Esophagus muscularis mucosa (tissue), 4 donors: Measurements from ENCODE around the gene CAMK2G. TPM values are rescaled to one million over a fixed set of nuclear protein-coding genes. Genes with fewer than 3 reads are reported as not detected.
"Not testable (repeated sequence)": the region's sequence is repeated elsewhere in the genome, so short reads cannot be mapped to it uniquely, and the experiment has no call there.

ENCODE experiments used
- DNase-seq: peaks from one replicate; pipeline ENCODE4 v3.0.0-alpha.2; 2017; ENCODE audit errors: extremely low spot score
- H3K27ac ChIP-seq, 4 donors: fragments of 200-600 bp; sonication (generic); replicated peaks in 1 of 4; 1 replicate in 3 of 4; 2 replicates in 1 of 4; pipeline ENCODE4 v1.5.1; 2016 to 2019; ENCODE audit warnings: mild to moderate bottlenecking in 1 of 4
- H3K27me3 ChIP-seq, 4 donors: fragments of 200-600 bp; sonication (generic); one replicate each; pipeline versions ENCODE4 v1.5.1 to v1.6.0; 2016 to 2019
- H3K36me3 ChIP-seq, 4 donors: fragments of 200-600 bp; sonication (generic); one replicate each; pipeline ENCODE4 v1.5.1; 2016 to 2019
- H3K4me1 ChIP-seq, 4 donors: fragments of 200-600 bp; sonication (generic); one replicate each; pipeline ENCODE4 v1.5.1; 2016 to 2019
- H3K4me3 ChIP-seq, 4 donors: fragments of 200-600 bp; sonication (generic); 1 replicate in 2 of 4; 2 replicates in 2 of 4; pipeline ENCODE4 v1.5.1; 2016 to 2019; ENCODE audit warnings: mild to moderate bottlenecking in 4 of 4, moderate library complexity in 1 of 4
- H3K9me3 ChIP-seq, 4 donors: fragments of 200-600 bp; sonication (generic); 1 replicate in 3 of 4; 2 replicates in 1 of 4; pipeline ENCODE4 v1.5.1; 2016 to 2019
- EP300 ChIP-seq: sonication (generic); formaldehyde crosslinking; IDR thresholded peaks from one replicate; pipeline ENCODE4 v1.6.1; 2017; ENCODE audit warnings: antibody characterized with exemption
- POLR2A ChIP-seq: fragments of 450-650 bp; IDR thresholded peaks from one replicate; pipeline ENCODE4 v1.6.1; 2017; ENCODE audit warnings: antibody characterized with exemption, moderate library complexity, mild to moderate bottlenecking, low read depth
- POLR2AphosphoS5 ChIP-seq, 2 donors: sonication (generic); formaldehyde crosslinking; IDR thresholded peaks; one replicate each; pipeline ENCODE4 v1.6.1; 2017; ENCODE audit warnings: antibody characterized with exemption in 2 of 2
- WGBS: methylation state at CpG from one replicate; pipeline ENCODE4 v1.1.5; 2018; 5-methylcytosine and 5-hydroxymethylcytosine counted together
- intact Hi-C: fragments of 100-400 bp; cut with DNase I; formaldehyde crosslinking; loops from one replicate; pipeline ENCODE4 v1.15.1; 2023
- total RNA-seq, 4 donors: library from RNA; depleted of rRNA; stranded (reverse); fragments of >200 nt; gene quantifications; one replicate each; pipeline versions ENCODE4 v1.1.0 to v1.2.1, GENCODE V29; 2016
- TF ChIP-seq, protein P1 (sequence below), 3 experiments: fragments of 200-600 bp in 2 of 3; fragments of 450-650 bp in 1 of 3; sonication (generic) in 2 of 3; IDR thresholded peaks; one replicate each; pipeline ENCODE4 v1.5.1; 2017 to 2019; ENCODE audit warnings: antibody characterized with exemption in 3 of 3, mild to moderate bottlenecking in 2 of 3, moderate library complexity in 1 of 3

The CAMK2G gene
- total RNA-seq, 4 donors from 2014 or later, result 96.4 to 201 (median 159) TPM

DNA sequence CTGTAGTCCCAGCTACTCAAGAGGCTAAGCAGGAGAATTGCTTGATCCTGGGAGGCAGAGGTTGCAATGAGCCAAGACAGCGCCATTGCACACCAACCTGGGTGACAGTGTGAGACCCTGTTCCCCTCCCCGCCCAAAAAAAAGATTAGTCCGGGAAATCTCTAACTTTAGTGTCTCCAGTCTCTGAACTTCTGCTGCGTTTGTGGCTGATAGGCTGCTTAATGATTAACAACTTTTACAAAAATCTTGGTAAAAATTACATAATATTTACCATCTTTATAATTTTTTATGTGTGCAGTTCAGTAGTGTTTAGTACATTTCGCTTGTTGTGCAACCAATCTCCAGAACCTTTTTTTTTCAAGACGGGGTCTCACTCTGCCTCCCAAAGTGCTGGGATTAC is 26.9 kb upstream of the CAMK2G start:
- no peaks in the 10 kb centered on the region for H3K27me3 ChIP-seq
- DNase-seq, result no peak
- H3K4me1 ChIP-seq, result peaks cover 5 to 10% (median 8%) of the 10 kb centered on the region in 4 donors
- intact Hi-C loops, result no loop called here
- no peaks in the 10 kb centered on the region for H3K36me3 ChIP-seq
- WGBS, result 93% methylated on average over 6 of the region's 6 CpGs
- no peaks in the 10 kb centered on the region for H3K9me3 ChIP-seq
- TF ChIP-seq POLR2AphosphoS5 (IDR thresholded peaks at IDR 0.05) (no peak), EP300 (no peak), POLR2A (no peak)
- TF ChIP-seq, protein P1, sequence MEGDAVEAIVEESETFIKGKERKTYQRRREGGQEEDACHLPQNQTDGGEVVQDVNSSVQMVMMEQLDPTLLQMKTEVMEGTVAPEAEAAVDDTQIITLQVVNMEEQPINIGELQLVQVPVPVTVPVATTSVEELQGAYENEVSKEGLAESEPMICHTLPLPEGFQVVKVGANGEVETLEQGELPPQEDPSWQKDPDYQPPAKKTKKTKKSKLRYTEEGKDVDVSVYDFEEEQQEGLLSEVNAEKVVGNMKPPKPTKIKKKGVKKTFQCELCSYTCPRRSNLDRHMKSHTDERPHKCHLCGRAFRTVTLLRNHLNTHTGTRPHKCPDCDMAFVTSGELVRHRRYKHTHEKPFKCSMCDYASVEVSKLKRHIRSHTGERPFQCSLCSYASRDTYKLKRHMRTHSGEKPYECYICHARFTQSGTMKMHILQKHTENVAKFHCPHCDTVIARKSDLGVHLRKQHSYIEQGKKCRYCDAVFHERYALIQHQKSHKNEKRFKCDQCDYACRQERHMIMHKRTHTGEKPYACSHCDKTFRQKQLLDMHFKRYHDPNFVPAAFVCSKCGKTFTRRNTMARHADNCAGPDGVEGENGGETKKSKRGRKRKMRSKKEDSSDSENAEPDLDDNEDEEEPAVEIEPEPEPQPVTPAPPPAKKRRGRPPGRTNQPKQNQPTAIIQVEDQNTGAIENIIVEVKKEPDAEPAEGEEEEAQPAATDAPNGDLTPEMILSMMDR (IDR thresholded peaks at IDR 0.05), result no peak
- H3K27ac ChIP-seq, result no peak overlapping the region
- H3K4me3 ChIP-seq, result no peak overlapping the region

DNA sequence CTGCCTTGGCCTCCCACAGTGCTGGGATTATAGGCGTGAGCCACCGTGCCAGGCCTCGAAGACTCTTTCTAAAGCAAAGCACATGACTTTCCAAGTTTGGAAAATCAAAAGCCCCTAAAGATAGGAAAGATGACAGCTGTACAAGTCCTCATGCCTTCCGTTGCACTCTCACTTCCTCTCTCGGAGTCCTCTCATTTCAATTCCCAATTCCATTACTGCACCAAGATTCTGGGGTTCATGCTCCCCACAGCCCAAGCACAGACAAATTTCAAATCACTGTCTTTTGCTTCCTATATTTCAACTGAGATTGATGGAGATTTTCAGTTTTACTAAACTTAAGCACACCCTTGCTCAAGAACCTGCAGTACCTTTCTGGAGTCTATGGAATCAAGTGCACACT is 25.7 kb upstream of the CAMK2G start:
- TF ChIP-seq, protein P1 (IDR thresholded peaks at IDR 0.05), result no peak
- no peak for TF ChIP-seq POLR2A
- no peak for TF ChIP-seq POLR2AphosphoS5 (IDR thresholded peaks at IDR 0.05)
- no peaks in the 10 kb centered on the region for H3K36me3 ChIP-seq
- intact Hi-C loops, result no loop called here
- DNase-seq, result no peak
- no peaks in the 10 kb centered on the region for H3K9me3 ChIP-seq
- no peaks in the 10 kb centered on the region for H3K27me3 ChIP-seq
- 67% methylated on average over 5 of the region's 5 CpGs for WGBS
- no peak overlapping the region for H3K4me3 ChIP-seq
- peaks cover 0 to under 1% (median 0%) of the 10 kb centered on the region in 4 donors for H3K4me1 ChIP-seq
- H3K27ac ChIP-seq, result no peak overlapping the region

DNA sequence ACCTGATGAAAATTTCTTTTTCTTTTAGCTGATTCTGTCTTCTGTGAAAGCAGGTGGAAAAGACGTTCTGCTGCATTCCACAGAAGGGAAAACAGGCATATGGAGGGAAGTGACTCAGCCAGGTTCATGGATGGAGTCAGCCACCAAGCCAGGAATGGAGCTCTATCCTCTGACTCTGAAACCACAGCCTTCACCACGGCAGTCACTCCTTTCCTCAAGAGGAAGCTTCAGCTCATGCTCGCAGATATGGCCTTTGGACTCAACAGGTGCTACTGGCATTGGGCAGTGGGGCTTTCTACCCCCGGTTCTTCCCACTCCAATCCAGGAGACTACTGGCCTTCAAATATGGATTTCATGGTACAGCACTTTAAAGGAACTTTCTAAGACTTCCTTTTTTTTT is 25.1 kb upstream of the CAMK2G start:
- H3K36me3 ChIP-seq, result no peaks in the 10 kb centered on the region
- no peaks in the 10 kb centered on the region for H3K4me1 ChIP-seq
- H3K27me3 ChIP-seq, result no peaks in the 10 kb centered on the region
- no peak overlapping the region for H3K27ac ChIP-seq
- TF ChIP-seq EP300 (no peak), POLR2AphosphoS5 (IDR thresholded peaks at IDR 0.05) (no peak), POLR2A (no peak)
- TF ChIP-seq, protein P1 (IDR thresholded peaks at IDR 0.05), result no peak
- H3K9me3 ChIP-seq, result no peaks in the 10 kb centered on the region
- no peak overlapping the region for H3K4me3 ChIP-seq
- DNase-seq, result no peak
- 61% methylated on average over 4 of the region's 4 CpGs for WGBS
- intact Hi-C loops, result no loop called here

DNA sequence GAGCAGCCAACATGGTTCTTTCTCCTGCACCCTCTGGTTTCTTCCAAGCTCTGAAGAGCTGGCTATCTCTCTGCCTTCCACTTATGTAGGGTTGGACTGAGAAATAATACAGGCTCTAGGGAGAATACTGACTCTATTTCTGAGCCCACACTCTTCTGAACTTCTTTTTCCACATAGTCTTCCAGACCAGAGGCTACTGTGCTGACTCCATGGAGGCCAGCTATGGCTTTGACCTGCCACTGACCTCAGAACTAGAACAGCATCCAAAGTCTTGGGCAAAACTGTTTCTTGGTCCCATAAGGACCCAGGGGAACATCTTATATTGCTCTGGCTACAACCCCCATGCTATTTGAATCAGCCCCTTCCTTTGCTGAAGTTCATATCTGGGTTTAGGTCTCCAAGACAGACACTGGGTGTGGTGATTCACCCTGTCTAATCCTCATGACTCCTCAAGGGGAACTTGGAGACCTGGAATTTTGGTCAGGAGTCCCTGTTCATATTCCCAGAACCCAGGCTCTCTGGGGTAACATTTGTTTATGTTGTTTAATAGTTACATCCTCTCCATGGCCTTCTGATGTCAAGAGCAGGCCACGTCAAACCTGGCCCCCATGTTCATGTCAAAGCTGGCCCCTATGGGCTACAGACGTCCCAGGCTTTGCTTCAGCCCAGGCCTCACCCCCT is 24.5 kb upstream of the CAMK2G start:
- no peak for DNase-seq
- TF ChIP-seq POLR2AphosphoS5 (IDR thresholded peaks at IDR 0.05) (no peak), EP300 (no peak), POLR2A (no peak)
- TF ChIP-seq, protein P1 (IDR thresholded peaks at IDR 0.05), result no peak
- 62% methylated on average over 2 of the region's 2 CpGs for WGBS
- H3K27ac ChIP-seq, result no peak overlapping the region
- H3K9me3 ChIP-seq, result no peaks in the 10 kb centered on the region
- H3K4me1 ChIP-seq, result no peaks in the 10 kb centered on the region
- H3K36me3 ChIP-seq, result no peaks in the 10 kb centered on the region
- intact Hi-C loops, result no loop called here
- H3K27me3 ChIP-seq, result no peaks in the 10 kb centered on the region
- no peak overlapping the region for H3K4me3 ChIP-seq

DNA sequence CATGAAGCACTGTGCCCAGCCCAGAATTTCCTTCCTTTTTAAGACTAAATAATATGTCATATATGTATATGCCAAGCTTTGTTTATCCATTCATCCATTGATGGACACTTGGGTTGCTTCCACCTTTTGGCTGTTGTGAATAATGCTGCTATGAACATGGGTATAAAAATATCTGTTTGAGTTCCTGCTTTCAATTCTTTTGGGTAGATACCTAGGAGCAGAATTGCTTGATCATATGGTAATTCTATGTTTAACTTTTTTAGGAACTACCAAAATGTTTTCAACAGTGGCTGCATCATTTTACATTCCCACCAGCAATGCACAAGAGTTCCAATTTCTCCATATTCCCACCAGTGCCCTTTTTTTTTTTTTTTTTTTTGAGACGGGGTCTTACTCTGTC is 23.3 kb upstream of the CAMK2G start:
- Histone ChIP-seq H3K27me3 (no peaks in the 10 kb centered on the region), H3K36me3 (no peaks in the 10 kb centered on the region), H3K4me3 (no peak overlapping the region), H3K27ac (no peak overlapping the region), H3K4me1 (no peaks in the 10 kb centered on the region), H3K9me3 (no peaks in the 10 kb centered on the region)
- TF ChIP-seq POLR2AphosphoS5 (IDR thresholded peaks at IDR 0.05) (no peak), POLR2A (no peak), EP300 (no peak)
- TF ChIP-seq, protein P1 (IDR thresholded peaks at IDR 0.05), result no peak
- 79% methylated on average over 1 of the region's 1 CpG for WGBS
- no peak for DNase-seq
- intact Hi-C loops, result no loop called here

DNA sequence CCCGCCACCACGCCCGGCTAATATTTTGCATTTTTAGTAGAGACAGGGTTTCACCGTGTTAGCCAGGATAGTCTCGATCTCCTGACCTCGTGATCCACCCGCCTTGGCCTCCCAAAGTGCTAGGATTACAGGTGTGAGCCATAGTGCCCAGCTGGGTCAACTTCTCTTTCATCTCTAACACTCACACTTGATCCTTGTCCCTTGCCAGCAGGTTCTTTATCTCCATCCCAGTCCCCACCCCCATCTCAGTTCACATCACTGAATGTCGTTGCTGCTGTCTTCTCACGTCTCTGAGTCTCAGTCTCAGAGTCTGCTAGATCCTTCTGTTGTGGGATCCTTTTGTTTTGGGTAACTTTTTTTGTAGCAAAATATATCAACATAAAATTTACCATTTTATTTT is 21.0 kb upstream of the CAMK2G start:
- WGBS, result 97% methylated on average over 9 of the region's 9 CpGs
- intact Hi-C loops, H3K4me1 ChIP-seq, H3K4me3 ChIP-seq, DNase-seq, H3K27ac ChIP-seq, H3K27me3 ChIP-seq, H3K9me3 ChIP-seq, H3K36me3 ChIP-seq: not testable (repeated sequence)
